Mammary epithelial cell (primary cell): ENCODE results near the gene DENND6A.

ENCODE experiments used
- CTCF ChIP-seq, 2 donors: IDR thresholded peaks in 1 of 2; conservative IDR thresholded peaks in 1 of 2; 2 replicates each; pipeline ENCODE4 v1.5.1; 2011 to 2012; ENCODE audit warnings: inconsistent platforms in 2 of 2, low read length in 2 of 2, mild to moderate bottlenecking in 2 of 2, control low read depth in 1 of 2, low read depth in 1 of 2; ENCODE audit not compliant: insufficient read depth in 1 of 2; ENCODE audit errors: extremely low read depth in 1 of 2
- EZH2 ChIP-seq: IDR thresholded peaks from 2 replicates; pipeline ENCODE4 v1.6.1; 2012; ENCODE audit warnings: low read length, inconsistent platforms, borderline replicate concordance

- TF ChIP-seq CTCF (conservative IDR thresholded peaks at IDR 0.05 in 1 of 2, IDR thresholded peaks at IDR 0.05 in 1 of 2; ENCODE audit: extremely low read depth in 1 of 2, insufficient read depth in 1 of 2, low read depth in 1 of 2, low read length in 2 of 2) (peak in 1 of 2 donors; percentile 17), EZH2 (no peak)
Measured at GRCh38 chr3:57696801-57697321, 4.0 kb upstream of the DENND6A start.
